Neural crest cell (in vitro differentiated cells): Measurements from ENCODE around the gene VPS13C. TPM values are rescaled to one million over a fixed set of nuclear protein-coding genes. Genes with fewer than 3 reads are reported as not detected.

ENCODE experiments used
- DNase-seq: peaks from one replicate; pipeline ENCODE4 v3.0.0; 2021; ENCODE audit warnings: low read depth, mixed read lengths, low spot score
- H3K27ac Mint-ChIP-seq: one replicate; pipeline ENCODE4 v1.8.0; 2021; ENCODE audit warnings: mild to moderate bottlenecking, mixed read lengths; ENCODE audit not compliant: unreplicated experiment
- H3K27me3 Mint-ChIP-seq: 2 replicates; pipeline ENCODE4 v1.8.0; 2021; ENCODE audit warnings: low read depth, mild to moderate bottlenecking, mixed read lengths
- H3K36me3 Mint-ChIP-seq: 2 replicates; pipeline ENCODE4 v1.8.0; 2021; ENCODE audit warnings: low read depth, mild to moderate bottlenecking, mixed read lengths
- H3K4me1 Mint-ChIP-seq: 2 replicates; pipeline ENCODE4 v1.8.0; 2021; ENCODE audit warnings: mixed read lengths
- H3K4me3 Mint-ChIP-seq: one replicate; pipeline ENCODE4 v1.8.0; 2021; ENCODE audit warnings: mild to moderate bottlenecking, mixed read lengths
- H3K9me3 Mint-ChIP-seq: 2 replicates; pipeline ENCODE4 v1.8.0; 2021; ENCODE audit warnings: mixed read lengths
- total RNA-seq: library from RNA; stranded (reverse); gene quantifications from 2 replicates; pipeline ENCODE4 v1.2.1, GENCODE V29; 2021
- TF ChIP-seq, protein P1 (sequence below): fragments of 200-600 bp; sonication (generic); conservative IDR thresholded peaks from 2 replicates; pipeline ENCODE4 v1.5.0; 2021; ENCODE audit warnings: antibody characterized with exemption, mild to moderate bottlenecking

Gene VPS13C
- total RNA-seq, 1 donor from 2014 or later, result 33.1 TPM

- Mint-ChIP-seq H3K4me1 (no peaks in the 10 kb centered on the region), H3K27me3 (no peaks in the 10 kb centered on the region), H3K36me3 (no peaks in the 10 kb centered on the region), H3K4me3 (no peak overlapping the region), H3K9me3 (no peaks in the 10 kb centered on the region), H3K27ac (no peak overlapping the region)
- DNase-seq, result no peak
- TF ChIP-seq, protein P1, sequence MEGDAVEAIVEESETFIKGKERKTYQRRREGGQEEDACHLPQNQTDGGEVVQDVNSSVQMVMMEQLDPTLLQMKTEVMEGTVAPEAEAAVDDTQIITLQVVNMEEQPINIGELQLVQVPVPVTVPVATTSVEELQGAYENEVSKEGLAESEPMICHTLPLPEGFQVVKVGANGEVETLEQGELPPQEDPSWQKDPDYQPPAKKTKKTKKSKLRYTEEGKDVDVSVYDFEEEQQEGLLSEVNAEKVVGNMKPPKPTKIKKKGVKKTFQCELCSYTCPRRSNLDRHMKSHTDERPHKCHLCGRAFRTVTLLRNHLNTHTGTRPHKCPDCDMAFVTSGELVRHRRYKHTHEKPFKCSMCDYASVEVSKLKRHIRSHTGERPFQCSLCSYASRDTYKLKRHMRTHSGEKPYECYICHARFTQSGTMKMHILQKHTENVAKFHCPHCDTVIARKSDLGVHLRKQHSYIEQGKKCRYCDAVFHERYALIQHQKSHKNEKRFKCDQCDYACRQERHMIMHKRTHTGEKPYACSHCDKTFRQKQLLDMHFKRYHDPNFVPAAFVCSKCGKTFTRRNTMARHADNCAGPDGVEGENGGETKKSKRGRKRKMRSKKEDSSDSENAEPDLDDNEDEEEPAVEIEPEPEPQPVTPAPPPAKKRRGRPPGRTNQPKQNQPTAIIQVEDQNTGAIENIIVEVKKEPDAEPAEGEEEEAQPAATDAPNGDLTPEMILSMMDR, result no peak
Observed at GRCh38 chr15:61879219-61879618, 181.0 kb downstream of the VPS13C start.

GRCh38 chr15:61871926-61872522, 188.2 kb downstream of the VPS13C start:
- TF ChIP-seq, protein P1, result peak; percentile 73
- Mint-ChIP-seq H3K4me1 (no peaks in the 10 kb centered on the region), H3K27ac (no peak overlapping the region), H3K27me3 (no peaks in the 10 kb centered on the region), H3K4me3 (no peak overlapping the region), H3K9me3 (no peaks in the 10 kb centered on the region), H3K36me3 (no peaks in the 10 kb centered on the region)
- no peak for DNase-seq

- no peak overlapping the region for H3K4me3 Mint-ChIP-seq
- no peaks in the 10 kb centered on the region for H3K27me3 Mint-ChIP-seq
- H3K36me3 Mint-ChIP-seq, result no peaks in the 10 kb centered on the region
- H3K27ac Mint-ChIP-seq, result no peak overlapping the region
- no peaks in the 10 kb centered on the region for H3K9me3 Mint-ChIP-seq
- TF ChIP-seq, protein P1, result no peak
- no peak for DNase-seq
- no peaks in the 10 kb centered on the region for H3K4me1 Mint-ChIP-seq
Observed at GRCh38 chr15:61869656-61870055, 190.6 kb downstream of the VPS13C start.

DNA sequence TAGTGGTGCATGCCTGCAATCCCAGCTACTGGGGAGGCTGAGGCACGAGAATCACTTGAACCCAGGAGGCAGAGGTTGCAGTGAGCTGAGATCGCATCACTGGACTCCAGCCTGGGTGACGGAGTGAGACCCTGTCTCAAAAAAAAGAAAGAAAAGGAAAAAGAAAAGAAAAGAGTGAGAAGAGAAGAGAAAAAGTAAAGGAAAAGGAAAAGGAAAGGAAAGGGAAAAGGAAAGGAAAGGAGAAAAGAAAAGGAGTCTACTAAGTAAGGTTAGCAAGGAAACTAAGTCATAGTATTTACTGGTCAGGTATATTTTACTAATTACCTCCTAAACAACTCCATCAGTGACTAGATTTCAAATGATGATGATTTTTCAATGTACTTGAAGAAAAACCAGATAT, 198.3 kb downstream of the VPS13C start:
- TF ChIP-seq, protein P1, result no peak
- no peaks in the 10 kb centered on the region for H3K27me3 Mint-ChIP-seq
- no peak overlapping the region for H3K4me3 Mint-ChIP-seq
- H3K36me3 Mint-ChIP-seq, result peaks cover 3% of the 10 kb centered on the region
- H3K4me1 Mint-ChIP-seq, result no peaks in the 10 kb centered on the region
- no peaks in the 10 kb centered on the region for H3K9me3 Mint-ChIP-seq
- no peak for DNase-seq
- H3K27ac Mint-ChIP-seq, result no peak overlapping the region

DNA sequence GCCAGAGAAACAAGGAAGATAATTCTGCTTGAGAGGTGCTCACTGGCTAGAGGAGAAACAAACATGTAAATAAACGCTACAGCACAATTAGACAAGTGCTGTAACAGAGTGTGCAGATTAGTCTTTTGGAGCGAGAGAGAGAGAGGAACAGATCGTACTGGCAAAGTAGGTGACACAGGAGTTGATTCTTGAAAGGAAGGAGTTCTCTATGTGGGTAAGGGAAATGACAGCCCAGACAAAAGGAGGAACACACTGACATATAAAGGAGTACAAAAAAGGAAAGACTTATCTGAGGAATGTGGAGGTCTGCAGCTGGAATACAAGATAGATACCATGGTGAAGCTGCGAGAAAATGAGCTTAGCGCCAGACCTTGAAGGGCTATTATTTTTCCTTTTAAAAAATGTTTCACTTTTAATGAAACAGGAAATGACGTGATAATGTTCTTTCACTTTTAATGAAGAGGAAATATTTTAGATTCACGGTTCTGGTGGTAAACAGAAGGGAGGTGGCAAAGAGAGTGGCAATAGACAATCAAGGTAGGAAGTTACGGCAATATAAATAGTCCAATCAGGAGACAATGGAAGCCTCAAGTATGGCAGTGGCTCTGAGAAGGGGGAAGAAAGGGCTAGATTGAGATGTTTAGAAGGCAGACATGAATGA, 202.9 kb downstream of the VPS13C start:
- no peaks in the 10 kb centered on the region for H3K27me3 Mint-ChIP-seq
- no peaks in the 10 kb centered on the region for H3K4me1 Mint-ChIP-seq
- H3K36me3 Mint-ChIP-seq, result peaks cover 3% of the 10 kb centered on the region
- no peak overlapping the region for H3K4me3 Mint-ChIP-seq
- H3K27ac Mint-ChIP-seq, result no peak overlapping the region
- no peak for DNase-seq
- no peaks in the 10 kb centered on the region for H3K9me3 Mint-ChIP-seq
- TF ChIP-seq, protein P1, result no peak
